T47D (cell line): ENCODE results near the gene RUFY2.
A peak's percentile ranks its signal among the peaks of the same experiment; 100 is the strongest.

Experiments
- DNase-seq, 2 experiments: peaks; one replicate each; pipeline versions ENCODE4 v3.0.0 to v3.0.0-alpha.2; 2011 to 2012; ENCODE audit warnings: low read depth in 1 of 2, low spot score in 1 of 2
- JUND ChIP-seq: IDR thresholded peaks from 2 replicates; pipeline ENCODE4 v1.6.1; 2012; ENCODE audit warnings: low read depth
- in situ Hi-C: cut with HindIII; loops from 2 replicates; pipeline ENCODE4 v1.10.0; 2016; ENCODE audit warnings: low sequenced_read_pairs, low pct_unique_long_range_greater_than_20kb

Gene RUFY2

DNA sequence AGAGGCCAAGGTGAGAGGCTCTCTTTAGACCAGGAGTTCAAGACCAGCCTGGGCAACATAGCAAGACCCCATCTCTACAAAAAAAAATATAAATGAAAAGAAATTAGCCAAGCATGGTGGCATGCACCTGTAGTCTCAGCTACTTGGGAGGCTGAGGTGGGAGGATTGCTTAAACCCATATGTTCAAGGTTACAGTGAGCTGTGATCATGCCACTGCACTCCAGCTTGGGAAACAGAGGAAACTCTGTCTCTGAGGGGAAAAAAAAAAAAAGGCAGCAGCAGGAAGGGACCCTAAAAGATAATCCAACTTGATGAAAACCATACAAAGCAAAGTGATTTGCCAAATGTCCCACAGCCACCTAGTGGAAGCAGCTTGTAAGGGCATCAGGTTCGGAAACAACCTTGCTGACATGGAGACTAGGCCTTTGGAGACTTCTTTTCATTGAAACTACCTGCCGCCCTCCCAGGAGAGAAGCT, 58.8 kb downstream of the RUFY2 start:
- TF ChIP-seq JUND, result no peak
- in situ Hi-C loops, result no loop called here
- DNase-seq, result peak in 1 of 2 experiments; percentile 76

DNA sequence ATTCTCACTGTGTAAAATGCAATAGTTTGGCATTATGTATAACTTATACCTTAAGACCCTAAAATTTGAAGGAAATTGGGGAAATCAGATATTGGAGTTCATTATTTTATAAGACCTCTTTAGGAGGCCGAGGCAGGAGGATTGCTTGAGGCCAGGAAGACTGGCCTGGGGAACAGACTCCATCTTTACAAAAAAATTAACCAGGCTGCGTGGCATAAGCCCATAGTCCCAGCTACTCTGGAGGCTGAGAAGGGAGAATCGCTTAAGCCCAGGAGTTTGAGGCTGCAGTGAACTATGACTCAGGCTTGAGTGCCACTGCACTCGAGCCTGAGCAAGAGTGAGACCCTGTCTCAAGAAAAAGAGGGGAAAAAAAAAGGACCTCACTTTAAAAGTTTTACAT, 60.3 kb downstream of the RUFY2 start:
- in situ Hi-C loops, result no loop called here

DNA sequence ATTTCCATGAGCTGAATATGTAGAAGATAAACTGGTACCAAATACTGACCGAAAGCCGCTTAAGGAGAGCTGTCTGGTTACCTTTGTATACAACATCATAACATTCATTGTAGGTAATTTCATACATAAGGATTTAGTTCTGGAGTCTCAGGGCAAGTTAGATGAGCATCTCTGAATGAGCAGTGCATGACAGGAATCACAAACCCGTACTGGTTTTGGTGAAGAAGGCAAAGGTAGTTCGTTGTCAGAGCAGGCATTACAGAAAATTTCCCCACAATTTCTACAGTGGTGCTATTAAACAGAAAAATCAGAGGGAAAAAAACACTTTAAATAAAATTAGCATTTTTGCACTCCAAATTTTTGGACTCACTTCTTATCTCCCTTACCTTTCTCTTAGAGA, 61.5 kb downstream of the RUFY2 start:
- TF ChIP-seq JUND, result no peak
- no peak for DNase-seq
- in situ Hi-C loops, result no loop called here

More for the DNA sequence above, 60.3 kb downstream of the RUFY2 start:
- no peak for DNase-seq
- TF ChIP-seq JUND, result no peak

DNA sequence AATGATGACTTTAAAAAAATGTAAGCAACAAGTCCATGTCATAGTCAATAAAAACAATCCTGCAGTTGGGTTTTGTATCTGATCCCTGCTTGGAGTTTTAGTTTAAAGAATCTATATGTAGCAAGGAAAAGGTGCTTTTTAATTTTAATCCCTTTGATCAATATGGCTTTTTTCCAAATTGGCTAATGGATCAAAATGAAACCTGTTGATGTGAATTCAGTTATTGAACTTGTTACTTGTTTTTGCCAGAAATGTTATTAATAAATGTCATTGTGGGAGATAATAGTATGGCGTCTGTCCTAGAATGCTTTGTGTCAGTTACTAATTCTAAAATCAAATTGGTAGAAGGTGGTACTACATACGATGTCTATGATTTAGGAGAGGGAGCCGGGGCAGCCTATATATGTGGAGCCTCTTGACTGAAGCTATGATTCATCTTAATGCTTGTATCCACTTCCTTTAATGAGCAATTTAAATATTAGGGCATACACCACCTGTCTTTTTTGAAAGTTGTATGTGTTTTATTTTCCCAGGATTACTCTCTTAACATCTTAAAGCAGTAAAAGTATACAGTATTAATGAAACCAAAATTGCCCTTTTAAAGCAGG, 64.1 kb downstream of the RUFY2 start:
- in situ Hi-C loops, result no loop called here
- TF ChIP-seq JUND, result no peak
- DNase-seq, result no peak

DNA sequence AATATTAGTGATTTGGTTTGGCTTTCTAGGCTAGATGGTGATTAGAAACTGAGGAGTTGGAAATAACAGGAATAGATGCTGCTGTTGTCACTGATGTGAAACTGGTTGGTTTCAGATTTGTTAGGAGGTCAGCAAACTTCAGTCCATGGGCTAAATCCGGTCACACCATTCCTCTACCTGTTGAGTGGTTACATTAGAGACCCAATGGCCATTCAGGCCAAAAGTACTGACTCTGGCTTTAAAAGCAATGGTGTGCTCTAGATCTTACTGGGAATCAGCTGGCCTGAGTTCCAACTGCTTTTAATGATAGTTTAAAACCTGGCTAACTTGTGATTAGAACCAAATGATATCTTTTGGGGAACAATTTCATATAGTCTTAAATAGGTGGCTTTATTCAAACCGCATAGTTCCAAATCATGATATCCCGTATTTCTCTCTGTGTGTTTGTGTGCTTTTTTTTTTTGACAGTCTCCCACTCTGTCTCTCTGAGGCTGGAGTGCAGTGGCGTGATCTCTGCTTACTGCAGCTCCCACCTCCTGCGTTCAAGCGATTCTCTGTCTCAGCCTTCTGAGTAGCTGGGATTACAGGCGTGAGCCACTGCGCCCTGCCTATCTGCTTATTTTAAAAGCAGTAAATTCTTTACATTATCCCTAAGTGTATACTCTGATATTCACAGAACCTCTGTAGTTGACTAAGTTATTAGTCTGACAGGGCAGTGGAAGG, 66.6 kb downstream of the RUFY2 start:
- in situ Hi-C loops, result no loop called here
- DNase-seq, result no peak
- TF ChIP-seq JUND, result no peak

DNA sequence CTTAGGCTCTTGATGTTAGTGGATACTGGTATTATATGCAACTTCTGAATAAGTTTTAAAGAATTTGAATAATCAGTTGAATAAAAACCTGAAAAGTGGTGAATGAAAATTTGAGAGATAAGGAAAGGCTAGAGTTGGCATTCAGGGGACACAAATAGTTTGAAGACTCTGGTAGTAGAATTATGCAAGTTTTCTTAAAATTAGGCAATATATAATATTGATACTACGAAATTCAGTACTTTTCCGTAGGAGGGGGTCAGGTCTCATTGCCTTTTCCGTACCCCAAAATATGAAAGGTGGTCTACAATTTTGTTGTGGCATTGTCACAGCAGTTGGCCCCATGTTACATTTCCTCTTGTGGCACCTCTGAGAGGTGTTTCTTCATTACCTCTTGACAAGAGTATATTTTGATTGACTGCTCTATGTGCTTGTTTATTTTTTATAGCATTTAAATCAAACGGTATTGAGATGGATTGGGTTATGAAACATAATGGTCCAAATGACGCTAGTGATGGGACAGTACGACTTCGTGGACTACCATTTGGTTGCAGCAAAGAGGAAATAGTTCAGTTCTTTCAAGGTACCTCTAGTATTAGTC, 70.2 kb downstream of the RUFY2 start:
- no peak for TF ChIP-seq JUND
- no peak for DNase-seq
- in situ Hi-C loops, result no loop called here

DNA sequence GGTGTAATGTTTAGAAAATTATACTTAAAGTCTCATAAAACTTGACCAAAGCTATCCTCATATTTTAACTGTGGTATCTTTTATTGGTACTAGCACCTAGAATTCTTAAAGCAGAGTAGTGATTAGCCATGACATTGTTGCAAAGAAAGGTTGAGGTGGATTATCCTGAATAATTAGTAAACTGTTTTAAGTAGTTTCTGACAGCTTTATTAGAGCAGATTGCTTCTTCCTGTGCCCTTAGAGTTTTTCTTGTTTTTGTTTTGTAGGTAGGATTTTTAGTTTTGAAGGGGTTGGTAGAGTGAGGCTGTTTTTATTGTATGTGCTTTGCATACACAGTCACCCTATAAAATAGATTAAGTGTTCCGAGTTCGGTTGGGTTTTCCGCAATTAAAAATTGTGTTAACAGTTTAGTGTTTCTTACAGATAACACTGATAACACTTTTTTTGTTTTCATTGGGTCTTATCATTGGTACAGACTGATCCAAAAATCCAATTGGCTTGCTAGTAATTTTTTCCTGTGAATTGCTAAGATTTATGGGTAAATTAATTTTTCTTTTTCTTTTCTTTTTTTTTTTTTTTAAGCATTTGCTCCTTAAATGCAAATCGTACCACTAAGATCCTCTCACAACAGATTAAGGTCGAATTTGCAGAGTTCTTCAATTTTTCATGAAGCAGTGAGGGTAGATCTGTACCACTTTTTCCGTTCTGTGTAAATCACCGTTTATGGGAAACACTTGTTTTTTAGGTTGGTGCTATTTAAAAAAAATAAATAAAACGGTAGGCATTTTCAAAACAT, 72.2 kb downstream of the RUFY2 start:
- TF ChIP-seq JUND, result no peak
- in situ Hi-C loops, result no loop called here
- no peak for DNase-seq

DNA sequence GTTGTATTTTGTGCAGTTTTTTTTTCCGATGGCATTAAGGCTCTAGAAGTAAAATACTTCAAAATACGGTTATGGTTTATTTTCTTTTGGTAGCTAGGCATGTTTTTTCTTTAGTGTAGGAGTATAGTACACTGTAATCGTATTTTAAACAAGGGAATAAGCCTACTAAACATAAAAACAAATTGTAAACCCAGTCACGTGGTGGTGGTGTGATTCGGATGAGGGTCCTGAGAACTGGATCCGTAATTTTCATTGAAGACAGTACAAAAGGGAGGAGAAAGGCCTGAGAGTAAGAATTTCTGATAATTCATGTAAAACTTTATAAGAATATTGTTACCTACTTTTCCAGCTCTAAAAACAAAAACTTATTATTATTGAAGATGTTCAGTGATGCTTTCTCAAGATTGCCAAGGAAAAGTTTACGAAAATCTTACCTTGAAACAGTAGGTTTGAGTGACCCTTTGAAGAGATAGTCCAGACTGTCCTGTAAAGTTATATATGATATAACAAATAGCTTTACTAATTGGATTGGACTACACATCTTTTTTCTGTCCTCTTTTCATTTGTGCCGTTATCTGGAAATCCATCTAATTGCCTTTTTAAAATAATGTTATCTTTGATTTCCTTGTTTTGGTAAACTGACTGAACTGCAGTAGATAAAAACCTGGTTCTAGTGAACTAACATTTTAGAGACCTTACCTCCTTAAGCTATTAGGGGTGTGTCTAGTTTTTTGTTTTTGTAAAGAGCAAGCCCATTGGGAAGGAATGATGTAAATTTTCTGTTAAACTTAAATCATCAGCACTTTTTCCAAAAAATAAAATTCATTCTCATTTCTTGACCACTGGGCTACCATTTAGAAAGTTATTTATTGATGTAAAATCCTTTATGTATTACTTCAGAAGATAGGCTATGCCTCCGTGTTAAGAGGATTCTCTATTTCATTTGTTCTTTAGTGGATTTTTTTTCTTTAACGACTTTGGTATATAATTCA, 73.3 kb downstream of the RUFY2 start:
- in situ Hi-C loops, result no loop called here
- DNase-seq, result no peak
- TF ChIP-seq JUND, result no peak

DNA sequence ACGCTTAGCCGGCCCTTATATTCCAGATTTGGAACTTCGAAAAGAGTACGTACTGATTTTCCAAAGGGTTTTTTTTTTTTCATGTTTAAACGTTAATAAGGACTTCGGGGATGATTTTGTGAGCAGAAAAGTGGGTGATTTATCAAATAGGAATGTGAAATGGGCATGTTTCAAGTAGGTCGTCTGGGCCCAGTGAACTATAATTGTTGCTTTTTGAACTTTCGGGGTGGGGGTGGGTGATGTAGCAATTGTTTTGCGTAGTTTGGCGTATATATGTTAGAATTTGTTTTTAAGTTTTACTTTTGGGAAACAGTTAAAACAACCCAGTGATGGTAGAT, 74.0 kb downstream of the RUFY2 start:
- no peak for DNase-seq
- in situ Hi-C loops, result no loop called here
- TF ChIP-seq JUND, result no peak

DNA sequence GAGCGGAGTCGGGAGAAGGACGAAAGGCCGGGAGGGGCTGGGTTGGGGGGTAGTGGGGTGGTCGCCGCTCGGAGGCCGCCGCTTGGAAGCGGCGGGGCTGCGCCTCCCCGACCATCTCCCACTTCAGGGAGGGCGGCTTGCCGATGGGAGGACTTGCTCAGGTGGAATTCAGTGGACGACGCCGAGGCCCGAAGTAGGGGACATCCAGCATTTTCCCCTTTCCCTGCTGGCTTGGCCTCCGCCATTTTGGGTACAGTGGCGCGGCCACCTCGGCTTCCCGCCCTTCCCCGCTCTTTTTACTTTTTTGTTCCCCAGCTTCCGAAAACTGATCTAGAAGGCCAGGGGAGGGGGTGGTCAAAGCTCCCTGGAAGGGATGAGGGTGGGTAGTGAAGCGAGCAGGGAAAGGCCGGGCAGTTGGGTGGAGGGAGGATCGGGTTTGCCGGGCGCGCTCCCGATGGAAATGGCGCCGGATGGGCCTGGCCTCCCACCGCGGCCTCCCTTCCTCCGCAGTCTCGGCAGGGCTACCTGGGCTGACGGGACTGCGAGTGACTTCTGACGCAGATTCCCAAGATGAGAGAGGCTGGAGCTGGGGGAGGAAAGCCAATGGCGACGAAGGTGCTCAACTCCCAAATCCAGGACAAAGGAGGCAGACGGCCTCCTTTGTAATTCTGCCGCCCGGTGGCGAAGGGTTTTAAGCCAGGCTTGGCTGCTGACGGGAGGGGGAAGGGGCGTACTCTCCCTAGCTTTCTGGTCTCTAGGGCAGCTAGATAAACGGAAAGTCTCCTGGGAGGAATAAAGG, 74.6 kb downstream of the RUFY2 start, which contains the start of gene PBLD:
PBLD (minus strand) TSS at position 670 of the 799 bp plus-strand sequence. CDS start 26,084 bp downstream, outside the sequence.
- in situ Hi-C loops, result no loop called here

DNA sequence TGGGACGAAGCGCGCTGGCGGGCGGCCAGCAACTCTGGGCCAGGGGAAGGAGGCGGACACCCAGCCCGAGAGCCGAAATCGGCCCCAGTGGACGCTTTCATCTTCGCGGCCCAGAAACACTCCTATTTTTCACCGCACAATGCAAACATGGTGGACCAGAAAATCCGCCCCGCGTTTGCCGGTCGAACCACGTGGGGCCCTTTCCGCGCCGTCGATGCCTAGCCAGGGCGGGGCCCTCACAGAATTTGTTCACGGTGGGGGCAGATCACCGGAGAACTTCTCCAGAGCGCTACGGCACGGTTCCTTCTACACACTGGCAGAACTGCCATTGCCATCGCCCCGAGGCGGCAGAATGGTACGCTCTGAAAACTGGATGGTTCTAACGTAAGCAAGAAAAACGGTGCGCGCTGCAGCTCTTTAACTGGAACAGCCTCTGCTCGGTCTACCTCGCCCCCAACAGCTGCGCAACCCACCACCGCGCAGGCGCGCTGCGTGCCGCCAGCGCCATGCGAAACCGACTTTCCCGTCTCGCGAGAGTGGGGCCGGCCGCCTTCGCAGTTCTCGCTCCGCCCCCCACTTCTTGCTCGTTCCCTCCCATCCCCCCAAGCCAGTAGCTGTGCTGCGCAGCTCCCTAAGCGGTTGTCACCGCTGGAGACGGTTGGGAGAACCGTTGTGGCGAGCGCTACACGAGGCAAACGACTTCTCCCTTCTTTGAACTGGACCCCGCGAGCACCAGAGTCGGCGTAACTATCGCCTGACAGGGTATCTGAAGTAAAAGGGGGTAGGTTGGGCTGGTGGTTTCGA, 75.4 kb downstream of the RUFY2 start, which contains the start of gene HNRNPH3:
HNRNPH3 (plus strand) TSS at position 610 of the 804 bp plus-strand sequence. CDS start 5,158 bp downstream, outside the sequence.
- in situ Hi-C loops, result no loop called here
- TF ChIP-seq JUND, result 0 out of 2 replicates have a peak, but pooled peaks have one; percentile 23
- DNase-seq, result peak; percentile 88 to 99

More for the DNA sequence above, 74.6 kb downstream of the RUFY2 start, which contains the start of gene PBLD:
- peak in 1 of 2 experiments; percentile 91 for DNase-seq
- TF ChIP-seq JUND, result no peak
